ENCODE data around the gene SCAPER. TPM values are rescaled to one million over a fixed set of nuclear protein-coding genes. Genes with fewer than 3 reads are reported as not detected.

SCAPER gene
- total RNA-seq, 6 donors from 2014 or later = 14.4 to 67.1 (median 27.6) TPM

GRCh38 chr15:76376816-76377215 lies 528.3 kb downstream of the SCAPER start:
- no peaks in the 10 kb centered on the region for H3K27me3 ChIP-seq
- ATAC-seq (ENCODE audit: low FRiP score in 2 of 2) (no peak), DNase-seq (no peak)
- TF ChIP-seq CTCF (IDR thresholded peaks at IDR 0.05) (no peak), POLR2AphosphoS5 (IDR thresholded peaks at IDR 0.05) (no peak), EP300 (IDR thresholded peaks at IDR 0.05) (no peak)
- no peaks in the 10 kb centered on the region for H3K9me3 ChIP-seq
- H3K27ac ChIP-seq = no peak overlapping the region
- H3K36me3 ChIP-seq = peaks cover 0 to 18% (median 5%) of the 10 kb centered on the region in 4 donors
- H3K4me3 ChIP-seq = no peak overlapping the region
- H3K4me1 ChIP-seq = no peaks in the 10 kb centered on the region
- WGBS, 2 donors = 82 to 83% methylated on average over 8 of the region's 8 CpGs

GRCh38 chr15:76376029-76376428 lies 529.1 kb downstream of the SCAPER start:
- 92 to 95% methylated on average over 3 of the region's 3 CpGs for WGBS, 2 donors
- Histone ChIP-seq H3K4me1 (no peaks in the 10 kb centered on the region), H3K36me3 (peaks cover 0 to 15% (median 5%) of the 10 kb centered on the region in 4 donors), H3K9me3 (no peaks in the 10 kb centered on the region), H3K4me3 (no peak overlapping the region), H3K27me3 (no peaks in the 10 kb centered on the region), H3K27ac (no peak overlapping the region)
- TF ChIP-seq CTCF (IDR thresholded peaks at IDR 0.05) = no peak
- TF ChIP-seq POLR2A (IDR thresholded peaks at IDR 0.05) = no peak
- no peak for TF ChIP-seq POLR2AphosphoS5 (IDR thresholded peaks at IDR 0.05)
- no peak for TF ChIP-seq EP300 (IDR thresholded peaks at IDR 0.05)
- DNase-seq (no peak), ATAC-seq (ENCODE audit: low FRiP score in 2 of 2) (no peak)

DNA sequence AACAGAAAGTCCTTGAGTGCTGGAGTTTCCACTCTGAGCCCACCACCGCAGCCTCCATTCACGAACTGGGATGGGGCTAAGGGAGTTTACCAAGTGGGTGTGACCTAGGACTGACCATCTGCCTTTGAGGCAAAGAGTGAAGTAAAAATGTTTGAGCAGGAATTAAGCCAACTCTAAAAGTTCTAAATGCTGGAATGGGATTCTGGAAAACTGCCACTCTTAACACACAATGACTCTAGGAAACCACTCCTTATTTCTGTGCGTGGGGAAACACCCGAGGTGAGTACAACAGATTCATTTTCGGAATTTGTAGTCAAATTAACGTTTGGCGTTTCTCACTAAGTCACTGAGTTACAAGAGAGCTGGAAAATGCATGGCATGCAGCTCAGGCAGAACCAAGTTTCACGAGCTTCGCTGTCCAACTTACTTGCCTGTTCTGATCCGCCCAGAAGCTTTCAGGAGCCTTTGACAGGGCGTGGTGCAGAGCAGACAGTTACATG lies 537.0 kb downstream of the SCAPER start:
- Histone ChIP-seq H3K4me1 (peaks cover 6 to 15% (median 10%) of the 10 kb centered on the region in 4 donors), H3K27ac (no peak overlapping the region), H3K36me3 (peaks cover 0 to 7% (median 0%) of the 10 kb centered on the region in 4 donors), H3K4me3 (no peak overlapping the region), H3K27me3 (no peaks in the 10 kb centered on the region), H3K9me3 (no peaks in the 10 kb centered on the region)
- WGBS, 2 donors = 48 to 57% methylated on average over 10 to 11 of the region's 11 CpGs
- peak; percentile 61 to 67 for ATAC-seq (ENCODE audit: low FRiP score in 2 of 2)
- TF ChIP-seq CTCF (IDR thresholded peaks at IDR 0.05) (no peak), POLR2AphosphoS5 (IDR thresholded peaks at IDR 0.05) (no peak), EP300 (IDR thresholded peaks at IDR 0.05) (no peak), POLR2A (IDR thresholded peaks at IDR 0.05) (no peak)
- no peak for DNase-seq

GRCh38 chr15:76366714-76367113 lies 538.4 kb downstream of the SCAPER start:
- Histone ChIP-seq H3K27me3 (no peaks in the 10 kb centered on the region), H3K27ac (no peak overlapping the region), H3K36me3 (no peaks in the 10 kb centered on the region), H3K4me1 (peaks cover 6 to 15% (median 10%) of the 10 kb centered on the region in 4 donors), H3K9me3 (no peaks in the 10 kb centered on the region), H3K4me3 (no peak overlapping the region)
- WGBS, 2 donors = 82 to 100% methylated on average over 1 of the region's 1 CpG
- TF ChIP-seq POLR2AphosphoS5 (IDR thresholded peaks at IDR 0.05) (no peak), POLR2A (IDR thresholded peaks at IDR 0.05) (no peak), EP300 (IDR thresholded peaks at IDR 0.05) (no peak), CTCF (IDR thresholded peaks at IDR 0.05) (no peak)
- ATAC-seq (ENCODE audit: low FRiP score in 2 of 2) (no peak), DNase-seq (no peak)

DNA sequence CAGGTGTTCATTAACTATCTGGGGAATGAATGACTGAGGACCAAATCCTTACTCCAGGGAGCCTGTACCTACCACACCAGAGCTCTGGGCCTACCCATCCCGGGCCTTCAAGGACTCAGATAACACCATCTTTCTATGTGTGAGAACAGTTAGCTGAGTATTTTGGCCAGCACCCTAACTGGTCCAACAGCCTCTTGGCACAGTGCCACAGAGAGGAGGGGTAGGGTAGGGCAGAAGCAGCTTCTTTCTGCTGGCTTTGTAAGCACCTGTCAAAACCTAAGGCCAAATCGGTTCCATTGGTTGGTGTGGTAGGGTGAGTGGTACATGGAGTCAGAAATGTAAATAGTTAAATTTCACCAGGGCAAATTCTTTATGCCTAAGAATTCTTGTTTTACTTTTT lies 541.9 kb downstream of the SCAPER start:
- peaks cover 6 to 14% (median 8%) of the 10 kb centered on the region in 4 donors for H3K4me1 ChIP-seq
- H3K27me3 ChIP-seq = no peaks in the 10 kb centered on the region
- 73 to 92% methylated on average over 2 of the region's 2 CpGs for WGBS, 2 donors
- DNase-seq (no peak), ATAC-seq (ENCODE audit: low FRiP score in 2 of 2) (no peak)
- H3K27ac ChIP-seq = no peak overlapping the region
- no peaks in the 10 kb centered on the region for H3K9me3 ChIP-seq
- no peak for TF ChIP-seq CTCF (IDR thresholded peaks at IDR 0.05)
- no peak for TF ChIP-seq POLR2A (IDR thresholded peaks at IDR 0.05)
- no peak for TF ChIP-seq EP300 (IDR thresholded peaks at IDR 0.05)
- no peak for TF ChIP-seq POLR2AphosphoS5 (IDR thresholded peaks at IDR 0.05)
- no peaks in the 10 kb centered on the region for H3K36me3 ChIP-seq
- H3K4me3 ChIP-seq = no peak overlapping the region

All from upper lobe of left lung (tissue), 6 donors.